DMS53 treated with DMSO at 0.1 percent for 48 hours (cell line): ENCODE data around the gene CRAMP1.
"Not testable (repeated sequence)": the region's sequence is repeated elsewhere in the genome, so short reads cannot be mapped to it uniquely, and the experiment has no call there.

Source experiments
- DNase-seq: peaks from one replicate; lab custom pipeline; 2025; ENCODE audit not compliant: unreplicated experiment; lab: John Stamatoyannopoulos, UW

CRAMP1 gene

DNA sequence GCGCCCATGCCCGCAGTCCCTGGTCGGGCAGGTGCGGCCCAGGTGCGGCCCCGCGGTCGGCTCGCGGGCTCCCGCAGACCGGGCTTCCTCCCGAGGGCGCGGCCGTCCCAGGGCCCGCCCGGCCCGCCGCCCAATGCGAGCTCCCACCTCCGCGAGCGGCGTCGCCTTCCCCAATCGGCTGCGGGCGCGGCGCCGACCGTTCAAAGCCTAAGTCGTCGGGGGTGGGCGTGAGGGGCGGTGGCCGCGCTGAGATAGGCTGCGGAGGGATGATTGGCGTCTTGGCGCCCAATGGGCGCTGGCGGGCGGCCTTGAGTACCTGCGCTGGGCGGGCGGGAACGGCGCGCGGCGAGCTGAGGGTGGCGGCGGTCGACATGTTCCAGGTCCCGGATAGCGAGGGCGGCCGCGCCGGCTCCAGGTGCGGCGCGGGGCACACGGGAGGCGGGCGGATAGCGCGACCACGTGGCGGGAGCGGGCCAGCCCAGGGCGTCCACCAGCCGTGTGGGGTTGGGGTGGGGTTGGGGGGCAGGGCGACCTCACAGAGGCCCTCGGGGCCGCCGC, 65.9 kb downstream of the CRAMP1 start, which contains the start of gene JPT2:
Gene JPT2 (plus strand): TSS at position 338 of the 558 bp plus-strand sequence. CDS start 34 bp downstream, at position 372.
- DNase-seq = peak; percentile 78

DNA sequence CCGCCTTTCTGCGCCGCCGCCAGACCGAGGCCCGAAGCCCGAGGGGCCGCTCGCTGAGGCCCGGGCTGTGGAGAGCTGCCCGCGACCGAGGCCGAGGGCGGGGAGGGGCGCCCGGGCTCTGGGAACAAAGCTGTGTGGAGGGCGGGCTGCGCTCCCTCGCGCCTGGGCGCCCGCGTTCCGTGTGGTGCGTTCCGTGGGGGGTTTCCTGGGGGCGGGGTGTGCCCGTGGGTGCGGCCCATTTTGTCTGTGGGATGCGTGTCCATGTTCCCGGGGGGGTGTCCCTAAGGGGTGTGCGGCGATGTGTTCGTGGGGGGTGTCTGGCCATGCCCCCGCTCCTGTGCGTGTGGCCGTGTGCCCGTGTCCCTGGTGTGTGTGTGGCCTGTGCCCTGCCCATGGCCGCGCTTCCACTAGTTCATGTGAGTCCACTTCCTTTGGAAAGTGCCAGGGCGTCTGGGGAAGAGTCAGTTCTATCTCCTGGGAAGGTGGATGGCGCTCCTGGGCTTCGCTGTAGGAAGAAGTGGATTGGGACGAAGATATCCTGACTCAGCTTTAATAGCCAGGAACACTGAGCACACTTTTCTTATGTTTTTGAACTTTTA, 66.4 kb downstream of the CRAMP1 start:
- DNase-seq = no peak

DNA sequence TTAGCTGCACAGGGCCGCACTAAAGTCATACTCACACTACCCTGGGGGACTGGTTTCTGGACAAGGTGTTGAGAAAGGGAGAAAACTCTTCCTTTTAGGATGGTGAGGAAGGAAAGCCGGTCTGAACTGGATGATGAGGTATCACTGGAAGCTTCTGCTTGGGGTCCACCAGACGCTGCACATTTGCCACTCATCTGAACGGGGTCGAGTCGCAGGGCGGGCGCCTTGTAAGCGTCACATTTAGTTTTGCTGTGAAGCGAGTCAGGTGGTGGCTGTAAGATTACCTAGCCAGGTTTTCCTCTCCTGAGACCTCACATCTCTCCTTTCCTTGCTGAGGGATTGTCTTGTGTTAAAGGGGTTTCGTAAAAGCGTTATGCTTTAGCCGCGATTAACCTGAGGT, 68.2 kb downstream of the CRAMP1 start:
- no peak for DNase-seq

DNA sequence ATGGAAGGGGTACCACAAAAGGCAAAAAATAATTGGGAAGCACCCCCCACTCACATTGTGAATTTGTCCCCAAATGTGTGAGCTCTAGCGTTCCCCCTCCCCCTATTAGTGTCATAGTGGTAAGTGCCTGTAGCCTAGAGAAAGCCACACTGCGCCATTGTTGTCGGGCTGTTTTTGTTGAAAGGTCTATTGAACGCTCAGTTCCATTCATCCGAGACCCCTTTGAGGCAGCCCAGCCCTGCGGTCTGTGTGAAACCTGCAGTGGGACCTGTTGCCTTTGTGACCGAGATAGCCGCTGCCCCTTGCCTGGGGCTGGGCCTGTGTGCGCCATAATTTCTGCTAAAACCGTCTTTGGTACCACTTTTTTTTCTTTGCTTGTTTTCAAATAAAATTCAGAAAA, 68.9 kb downstream of the CRAMP1 start:
- DNase-seq = no peak

DNA sequence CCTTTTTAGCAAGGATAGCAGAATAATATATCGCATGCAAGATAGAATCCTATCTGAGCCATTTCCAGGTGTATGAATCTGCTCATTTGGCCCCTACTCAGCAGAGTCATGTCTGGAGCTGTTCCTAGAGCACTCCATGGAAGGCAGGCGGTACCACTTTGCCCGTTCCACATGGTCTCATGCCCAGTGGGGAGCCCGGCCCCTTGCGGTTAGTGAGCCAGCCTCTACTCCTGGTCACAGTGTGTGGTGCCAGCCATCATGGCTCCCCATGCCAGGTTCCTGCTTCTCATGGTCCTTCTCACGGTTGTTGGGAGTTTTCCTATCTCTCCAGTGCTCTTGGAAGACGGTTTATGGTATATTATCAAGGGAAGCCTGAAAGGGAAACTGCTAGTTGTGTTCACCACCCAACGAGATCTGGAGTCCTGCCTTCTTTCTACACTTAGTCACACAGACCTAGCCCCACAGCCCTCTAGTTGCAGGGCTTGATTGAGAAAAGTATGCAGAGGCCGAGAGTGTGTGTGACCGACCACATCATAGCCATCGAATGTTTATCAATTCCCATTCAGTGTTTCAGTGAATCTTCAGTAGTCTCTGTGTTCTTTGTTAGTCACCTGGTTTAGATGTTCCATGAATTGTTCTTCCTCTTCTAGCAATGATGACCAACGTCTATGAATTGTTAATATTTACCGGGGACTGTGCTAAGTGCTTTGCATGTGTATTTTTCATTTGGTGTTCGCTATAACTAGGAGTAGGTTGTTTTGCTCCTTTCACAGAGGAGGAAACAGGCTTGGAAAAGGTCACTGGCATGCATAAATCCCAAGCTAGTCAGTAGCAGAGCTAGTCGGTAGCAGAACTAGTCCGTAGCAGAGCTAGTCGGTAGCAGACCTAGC, 75.5 kb downstream of the CRAMP1 start:
- DNase-seq = no peak

DNA sequence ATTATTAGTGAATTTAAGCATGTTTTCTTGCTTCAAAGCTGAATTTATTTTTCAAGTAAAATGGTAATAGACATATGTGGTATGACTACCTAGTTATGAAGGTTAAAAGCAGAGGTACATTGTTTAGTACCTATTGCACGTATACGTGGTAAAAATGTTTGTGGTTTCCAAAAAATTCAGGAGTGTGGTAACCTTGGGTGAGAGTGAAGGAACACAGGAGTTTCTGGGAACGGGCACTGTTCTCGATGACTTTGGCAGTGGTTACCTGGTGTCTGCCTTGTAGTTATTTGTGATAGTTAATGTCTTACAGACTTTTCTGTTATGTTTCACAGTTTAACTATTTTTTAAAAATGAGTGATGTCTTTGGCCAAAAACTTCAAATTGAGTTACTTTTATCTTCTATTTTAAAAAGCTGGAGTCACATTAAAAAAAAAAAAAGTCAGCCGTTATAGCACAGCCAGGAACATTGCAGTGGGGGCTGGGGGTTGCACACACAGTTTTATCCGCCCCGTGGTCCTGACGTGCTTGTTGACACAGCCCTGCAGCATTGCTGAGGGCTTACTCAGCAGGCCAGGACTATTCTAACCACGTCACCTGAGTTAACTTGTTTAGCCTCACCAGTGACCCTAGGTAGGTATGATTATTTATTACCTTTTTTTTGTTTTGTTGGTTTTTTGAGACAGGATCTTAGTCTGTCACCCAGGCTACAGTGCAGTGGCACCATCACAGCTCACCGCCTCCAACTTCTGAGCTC, 76.8 kb downstream of the CRAMP1 start:
- DNase-seq = no peak

DNA sequence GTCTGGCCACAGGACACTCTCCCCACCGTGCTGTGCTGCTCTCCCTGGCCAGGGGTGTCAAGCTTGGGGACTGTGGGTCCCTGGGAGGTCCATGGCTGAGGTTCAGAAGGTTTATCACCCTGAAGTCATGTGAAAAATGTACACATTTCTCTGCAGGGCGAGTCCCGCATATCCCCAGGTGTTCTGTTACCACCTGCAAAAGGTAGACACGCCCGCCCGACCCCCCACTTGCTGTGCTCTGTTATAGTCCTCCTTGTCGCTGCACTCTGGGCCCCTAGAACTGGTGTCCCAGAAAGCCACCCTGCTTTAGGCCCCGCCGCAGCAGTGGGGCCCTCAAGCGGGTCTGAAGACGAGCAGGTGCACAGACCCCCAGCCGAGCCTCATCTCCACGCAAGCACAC, 77.7 kb downstream of the CRAMP1 start:
- no peak for DNase-seq

DNA sequence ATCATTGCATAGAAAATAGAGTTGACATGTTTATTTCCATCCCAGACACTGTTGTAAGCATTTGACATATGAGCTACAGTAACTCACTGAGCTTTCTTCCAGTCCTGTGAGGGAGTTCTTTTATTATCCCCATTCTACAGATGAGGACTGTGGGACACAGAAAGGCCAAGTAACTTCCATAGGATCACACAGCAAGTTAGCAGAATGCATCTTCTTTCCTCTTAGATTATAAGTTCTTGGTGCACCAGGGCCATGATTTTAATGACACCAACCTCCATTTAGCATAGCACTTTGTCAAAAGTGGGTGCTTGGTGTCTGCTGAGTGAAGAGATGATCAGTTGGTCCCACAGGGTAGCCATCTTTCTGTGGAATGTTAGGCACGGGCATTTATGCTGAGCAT, 78.7 kb downstream of the CRAMP1 start:
- DNase-seq = no peak

DNA sequence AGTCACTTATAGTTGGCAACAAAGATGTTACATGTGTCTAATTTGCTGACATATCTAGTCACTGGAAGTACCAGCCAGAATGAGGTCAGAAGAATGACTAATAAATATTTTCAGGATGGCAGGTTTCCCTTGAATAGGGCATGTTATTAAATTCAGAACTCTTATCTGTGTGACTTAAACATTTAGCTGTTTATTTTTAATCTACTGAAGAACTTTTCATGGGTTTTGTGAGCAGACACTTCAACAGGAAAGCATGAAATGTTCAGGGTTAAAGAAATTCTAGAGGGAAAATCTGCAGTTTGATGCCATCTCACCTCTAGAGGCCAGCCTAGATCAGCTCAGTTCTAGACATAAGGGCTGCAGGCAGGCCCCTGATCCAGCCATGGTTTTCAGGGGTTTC, 79.1 kb downstream of the CRAMP1 start:
- no peak for DNase-seq

DNA sequence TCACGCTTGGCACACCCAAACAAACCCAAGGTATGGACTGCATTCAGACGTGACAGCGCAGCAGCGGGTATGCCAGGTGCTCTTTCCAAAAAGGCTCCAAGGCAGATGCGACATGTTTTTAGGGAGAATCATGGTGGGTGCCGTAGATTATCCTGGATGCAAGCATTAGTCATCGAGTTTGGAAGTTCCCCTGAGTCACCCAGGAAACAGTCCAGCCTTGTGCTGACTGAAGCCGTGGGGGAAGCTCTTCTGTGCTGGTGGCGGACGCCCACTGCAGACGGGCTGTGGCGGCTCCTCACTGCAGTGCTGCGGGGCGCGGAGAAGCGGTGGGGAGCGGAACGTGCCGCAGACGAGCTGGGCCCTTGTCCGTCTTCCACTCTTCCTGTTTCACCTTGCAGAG, 79.8 kb downstream of the CRAMP1 start:
- no peak for DNase-seq

DNA sequence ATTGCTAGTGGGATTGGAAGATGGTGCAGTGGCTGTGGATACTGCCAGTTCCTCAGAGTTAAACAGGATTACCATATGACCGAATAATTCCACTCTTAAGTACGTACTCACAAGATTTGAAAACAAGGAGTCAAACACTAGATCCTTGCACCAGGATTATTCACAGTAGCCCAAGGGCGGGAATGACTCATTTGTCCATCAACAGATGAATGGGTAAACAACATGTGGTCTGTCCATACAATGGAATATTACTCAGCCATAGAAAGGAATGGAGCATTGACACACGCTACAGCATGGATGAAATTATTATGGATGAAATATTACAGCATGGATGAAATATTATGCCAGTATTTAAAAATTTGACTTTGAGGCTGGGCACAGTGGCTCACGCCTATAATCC, 84.7 kb downstream of the CRAMP1 start:
- no peak for DNase-seq

DNA sequence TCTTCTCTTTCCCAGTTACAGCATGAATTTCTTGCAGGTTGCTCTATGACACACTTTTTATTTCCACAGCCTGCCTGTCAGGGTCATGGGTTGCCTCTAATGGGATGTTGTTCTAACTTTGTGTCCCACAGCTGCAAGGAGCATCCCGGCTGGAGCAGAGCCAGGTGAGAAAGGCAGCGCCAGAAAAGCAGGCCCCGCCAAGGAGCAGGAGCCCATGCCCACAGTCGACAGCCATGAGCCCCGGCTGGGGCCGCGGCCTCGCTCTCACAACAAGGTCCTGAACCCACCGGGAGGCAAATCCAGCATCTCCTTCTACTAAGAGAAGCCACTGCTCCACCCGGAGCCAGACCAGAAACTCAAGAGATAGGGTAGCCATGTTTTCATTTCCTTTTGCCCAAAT, 86.5 kb downstream of the CRAMP1 start:
- no peak for DNase-seq

DNA sequence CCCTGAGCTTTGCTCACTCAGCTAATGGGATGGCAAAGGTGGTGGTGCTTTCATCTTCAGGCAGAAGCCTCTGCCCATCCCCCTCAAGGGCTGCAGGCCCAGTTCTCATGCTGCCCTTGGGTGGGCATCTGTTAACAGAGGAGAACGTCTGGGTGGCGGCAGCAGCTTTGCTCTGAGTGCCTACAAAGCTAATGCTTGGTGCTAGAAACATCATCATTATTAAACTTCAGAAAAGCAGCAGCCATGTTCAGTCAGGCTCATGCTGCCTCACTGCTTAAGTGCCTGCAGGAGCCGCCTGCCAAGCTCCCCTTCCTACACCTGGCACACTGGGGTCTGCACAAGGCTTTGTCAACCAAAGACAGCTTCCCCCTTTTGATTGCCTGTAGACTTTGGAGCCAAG, 88.1 kb downstream of the CRAMP1 start:
- no peak for DNase-seq

DNA sequence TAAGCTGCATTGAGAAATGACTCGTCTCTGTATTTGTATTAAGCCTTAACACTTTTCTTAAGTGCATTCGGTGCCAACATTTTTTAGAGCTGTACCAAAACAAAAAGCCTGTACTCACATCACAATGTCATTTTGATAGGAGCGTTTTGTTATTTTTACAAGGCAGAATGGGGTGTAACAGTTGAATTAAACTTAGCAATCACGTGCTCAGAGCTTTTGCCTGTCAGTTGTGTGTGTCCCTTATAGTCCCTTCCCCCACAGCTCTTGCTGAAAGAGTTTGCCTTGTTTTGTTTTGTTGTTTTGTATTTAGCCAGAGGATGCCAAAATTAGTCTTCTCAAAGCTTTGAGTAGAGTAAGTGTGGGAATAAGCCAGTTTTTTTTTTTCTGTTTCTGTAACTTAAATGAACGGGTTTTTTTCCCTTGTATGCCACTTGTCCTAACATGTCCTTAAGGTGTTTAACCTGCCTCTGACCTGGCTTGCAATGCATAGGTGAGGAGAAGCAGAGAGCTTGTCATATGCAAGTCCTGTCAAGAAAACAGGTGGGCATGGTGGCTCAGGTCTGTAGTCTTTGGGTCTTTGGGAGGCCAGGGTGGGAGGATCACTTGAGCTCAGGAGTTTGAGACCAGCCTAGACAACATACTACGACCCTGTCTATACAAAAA, 89.2 kb downstream of the CRAMP1 start:
- DNase-seq = no peak

DNA sequence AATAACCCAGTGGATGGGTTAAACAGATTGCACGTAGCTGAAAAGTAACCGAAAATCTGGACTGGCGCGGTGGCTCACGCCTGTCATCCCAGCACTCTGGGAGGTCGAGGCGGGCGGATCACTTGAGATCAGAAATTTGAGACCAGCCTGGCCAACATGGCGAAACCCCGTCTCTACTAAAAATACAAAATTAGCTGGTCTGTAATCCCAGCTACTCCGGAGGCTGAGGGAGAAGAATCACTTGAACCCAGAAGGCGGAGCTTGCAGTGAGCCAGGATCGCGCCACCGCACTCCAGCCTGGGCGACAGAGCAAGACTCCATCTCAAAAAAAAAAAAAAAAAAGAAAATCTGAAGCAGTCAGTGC, 93.1 kb downstream of the CRAMP1 start:
- DNase-seq = not testable (repeated sequence)

DNA sequence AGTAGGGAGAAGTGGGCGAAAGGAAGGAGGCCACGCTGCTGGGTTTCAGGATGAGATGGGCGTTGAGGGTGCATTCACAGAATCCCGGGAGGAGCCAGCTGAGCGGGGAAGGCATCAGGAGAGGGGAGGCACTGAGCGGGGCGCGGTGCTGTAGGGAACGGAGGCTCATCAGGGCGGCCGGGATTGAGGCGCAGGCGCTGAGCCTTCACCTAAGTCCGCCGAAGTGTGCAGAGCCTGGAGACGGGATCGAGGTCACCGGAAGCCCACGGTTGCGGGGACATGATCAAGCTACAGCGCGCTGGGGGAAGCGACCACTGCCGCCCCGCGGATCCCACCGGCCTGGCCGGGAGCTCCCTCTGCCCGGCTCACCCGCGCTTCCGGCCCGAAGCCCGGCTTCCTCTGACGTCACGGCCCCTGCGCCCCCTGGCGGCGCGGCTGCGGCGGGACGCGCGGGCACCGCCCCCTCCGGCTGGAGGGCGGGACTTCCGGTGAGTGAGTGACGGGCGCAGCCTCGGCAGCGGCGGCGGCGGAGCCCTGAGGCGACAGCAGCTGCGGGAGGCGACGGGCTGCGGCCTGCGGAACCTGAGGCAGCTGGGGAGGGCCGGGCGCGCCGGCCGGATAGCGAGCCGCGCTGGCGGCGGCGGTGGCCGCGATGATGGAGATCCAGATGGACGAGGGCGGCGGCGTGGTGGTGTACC, 93.7 kb downstream of the CRAMP1 start, which contains the start of gene MAPK8IP3:
Gene MAPK8IP3 (plus strand): TSS at position 508 of the 698 bp plus-strand sequence. CDS start 145 bp downstream, at position 653.
- peak; percentile 48 for DNase-seq

DNA sequence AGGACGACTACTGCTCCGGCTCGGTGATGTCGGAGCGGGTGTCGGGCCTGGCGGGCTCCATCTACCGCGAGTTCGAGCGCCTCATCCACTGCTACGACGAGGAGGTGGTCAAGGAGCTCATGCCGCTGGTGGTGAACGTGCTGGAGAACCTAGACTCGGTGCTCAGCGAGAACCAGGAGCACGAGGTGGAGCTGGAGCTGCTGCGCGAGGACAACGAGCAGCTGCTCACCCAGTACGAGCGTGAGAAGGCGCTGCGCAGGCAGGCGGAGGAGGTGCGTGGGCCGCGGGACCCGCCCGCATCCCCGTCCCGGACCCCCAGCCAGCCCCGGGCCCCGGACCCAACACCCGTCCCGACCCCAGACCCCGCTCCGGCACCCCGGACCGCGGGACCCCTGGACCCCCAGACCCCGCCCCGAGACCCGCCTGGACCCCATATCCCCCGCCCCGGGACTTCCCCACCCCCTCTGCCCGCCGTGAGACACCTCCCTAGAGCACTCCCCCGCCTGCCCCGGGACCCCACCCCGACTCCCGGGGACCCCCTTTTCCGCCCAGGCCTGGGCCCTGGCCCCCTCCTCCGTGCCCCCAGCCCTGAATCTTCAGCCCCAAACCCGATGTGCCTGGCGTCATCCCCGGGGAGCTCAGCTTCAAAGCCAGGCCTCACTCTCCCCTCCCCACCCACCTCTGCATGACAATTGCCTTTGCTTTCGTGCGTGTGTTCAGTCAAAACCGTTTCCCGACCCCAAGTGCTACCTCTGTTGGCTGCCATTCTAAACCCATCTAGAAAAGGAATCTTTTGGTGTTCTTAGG, 94.4 kb downstream of the CRAMP1 start:
- DNase-seq = no peak

DNA sequence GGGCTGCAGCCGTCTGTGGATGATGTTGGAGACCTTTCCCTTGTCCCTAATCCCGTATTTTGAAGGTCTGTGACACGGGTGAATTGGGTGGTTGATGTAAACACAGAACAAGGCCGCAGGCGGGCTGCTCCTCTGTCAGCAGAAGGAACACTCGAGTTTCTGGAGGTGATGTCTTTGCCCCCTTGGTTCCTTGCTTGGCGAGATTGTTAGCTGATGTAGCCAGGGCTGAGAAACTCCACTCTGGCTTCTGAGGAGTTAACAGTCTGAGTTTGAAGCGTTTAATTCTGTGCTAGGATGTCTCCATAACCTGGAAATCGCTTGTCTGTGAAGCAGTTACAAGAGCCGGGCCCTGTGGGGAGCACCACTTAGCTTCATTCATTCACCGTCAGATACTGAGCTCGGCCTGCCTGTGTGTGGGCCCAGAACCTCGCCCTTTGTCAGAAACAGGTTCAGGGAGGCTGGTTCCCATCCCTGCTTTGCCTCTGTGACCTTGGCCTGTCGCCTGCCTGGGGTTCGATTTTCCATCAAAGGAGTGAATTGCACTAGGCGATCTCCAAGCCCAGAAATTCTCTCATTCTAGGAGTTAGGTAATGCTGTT, 95.1 kb downstream of the CRAMP1 start:
- no peak for DNase-seq
